Naive thymus-derived CD4-positive, alpha-beta T cell (primary cell): ENCODE data around the gene PCBD2. TPM values are rescaled to one million over a fixed set of nuclear protein-coding genes. Genes with fewer than 3 reads are reported as not detected.
"Not testable (repeated sequence)": the region's sequence is repeated elsewhere in the genome, so short reads cannot be mapped to it uniquely, and the experiment has no call there.

Experiments used
- ATAC-seq: fragments of 150-1000 bp; cut with Tn5 transposase; 2 replicates; pipeline ENCODE4 v1.10.0; 2021; ENCODE audit warnings: mild to moderate bottlenecking, moderate library complexity
- CTCF ChIA-PET: fragments of 350-600 bp; sonication (Branson Sonifier 250); formaldehyde crosslinking; loops from one replicate; lab custom pipeline; 2021; ENCODE audit warnings: antibody characterized with exemption; lab: Charles Lee
- POLR2A ChIA-PET: fragments of 350-600 bp; sonication (Branson Sonifier 250); formaldehyde crosslinking; loops from one replicate; lab custom pipeline; 2021; ENCODE audit warnings: antibody characterized with exemption, inconsistent platforms; lab: Charles Lee
- DNase-seq, 9 donors: peaks; one replicate each; pipeline versions ENCODE4 v3.0.0 to v3.0.0-alpha.2; 2020 to 2022; ENCODE audit warnings: mixed read lengths in 1 of 9
- H3K27ac ChIP-seq: one replicate; pipeline ENCODE4 v1.7.0; 2013; ENCODE audit warnings: mild to moderate bottlenecking, low read depth, low read length, moderate library complexity
- H3K27me3 ChIP-seq, 2 donors: one replicate each; pipeline ENCODE4 v1.7.0; 2013; ENCODE audit warnings: low read length in 2 of 2, mild to moderate bottlenecking in 2 of 2, moderate library complexity in 2 of 2; ENCODE audit not compliant: control insufficient read depth in 2 of 2, insufficient read depth in 2 of 2
- H3K36me3 ChIP-seq, 3 experiments: 1 replicate in 2 of 3; 2 replicates in 1 of 3; pipeline ENCODE4 v1.7.0; 2013; ENCODE audit warnings: low read length in 3 of 3, mild to moderate bottlenecking in 3 of 3, moderate library complexity in 1 of 3; ENCODE audit not compliant: insufficient read depth in 3 of 3, control insufficient read depth in 2 of 3
- H3K4me1 ChIP-seq, 2 donors: one replicate each; pipeline ENCODE4 v1.7.0; 2013; ENCODE audit warnings: low read length in 2 of 2, mild to moderate bottlenecking in 2 of 2, moderate library complexity in 1 of 2; ENCODE audit not compliant: control insufficient read depth in 2 of 2, insufficient read depth in 2 of 2
- H3K4me3 ChIP-seq: 2 replicates; pipeline ENCODE4 v1.7.0; 2013; ENCODE audit warnings: mild to moderate bottlenecking, low read length
- H3K9me3 ChIP-seq, 3 experiments: 1 replicate in 2 of 3; 2 replicates in 1 of 3; pipeline ENCODE4 v1.7.0; 2013; ENCODE audit warnings: low read length in 3 of 3; ENCODE audit not compliant: control insufficient read depth in 2 of 3
- H3K27ac Mint-ChIP-seq, 9 donors: one replicate each; pipeline ENCODE4 v1.8.0; 2020 to 2022; ENCODE audit warnings: mixed read lengths in 9 of 9, mild to moderate bottlenecking in 8 of 9, moderate library complexity in 5 of 9, inconsistent platforms in 2 of 9
- H3K27me3 Mint-ChIP-seq, 5 donors: one replicate each; pipeline ENCODE4 v1.8.0; 2021 to 2022; ENCODE audit warnings: mixed read lengths in 5 of 5, mild to moderate bottlenecking in 1 of 5
- H3K36me3 Mint-ChIP-seq, 5 donors: one replicate each; pipeline ENCODE4 v1.8.0; 2020 to 2022; ENCODE audit warnings: mixed read lengths in 5 of 5, mild to moderate bottlenecking in 3 of 5, inconsistent platforms in 1 of 5
- H3K4me1 Mint-ChIP-seq, 7 donors: one replicate each; pipeline ENCODE4 v1.8.0; 2020 to 2022; ENCODE audit warnings: mixed read lengths in 7 of 7, mild to moderate bottlenecking in 3 of 7, inconsistent platforms in 1 of 7
- H3K4me3 Mint-ChIP-seq, 10 donors: one replicate each; pipeline ENCODE4 v1.8.0; 2020 to 2022; ENCODE audit warnings: mild to moderate bottlenecking in 10 of 10, mixed read lengths in 10 of 10, moderate library complexity in 6 of 10, inconsistent platforms in 2 of 10
- H3K9me3 Mint-ChIP-seq, 11 donors: one replicate each; pipeline ENCODE4 v1.8.0; 2020 to 2022; ENCODE audit warnings: mixed read lengths in 11 of 11, mild to moderate bottlenecking in 4 of 11, inconsistent platforms in 1 of 11, moderate library complexity in 1 of 11
- intact Hi-C, 2 donors: fragments of 100-400 bp; cut with micrococcal nuclease; formaldehyde crosslinking; loops; one replicate each; pipeline ENCODE4 v1.15.1; 2023
- polyA plus RNA-seq, 2 donors: library from polyadenylated mRNA; unstranded; fragments of 300-500 nt; fragmentation: Illumina TruSeq; gene quantifications; one replicate each; pipeline ENCODE4 v1.2.3, GENCODE V29; 2021
- total RNA-seq, 6 experiments: library from RNA in 5 of 6; stranded (reverse) in 5 of 6; gene quantifications; 1 replicate in 5 of 6; 2 replicates in 1 of 6; pipeline ENCODE4 v1.2.3 and lab custom pipeline; 2021 to 2026

PCBD2 gene
- total and polyA plus RNA-seq, 7 experiments from 2014 or later: 10.6 to 15.8 (median 14.3) TPM

DNA sequence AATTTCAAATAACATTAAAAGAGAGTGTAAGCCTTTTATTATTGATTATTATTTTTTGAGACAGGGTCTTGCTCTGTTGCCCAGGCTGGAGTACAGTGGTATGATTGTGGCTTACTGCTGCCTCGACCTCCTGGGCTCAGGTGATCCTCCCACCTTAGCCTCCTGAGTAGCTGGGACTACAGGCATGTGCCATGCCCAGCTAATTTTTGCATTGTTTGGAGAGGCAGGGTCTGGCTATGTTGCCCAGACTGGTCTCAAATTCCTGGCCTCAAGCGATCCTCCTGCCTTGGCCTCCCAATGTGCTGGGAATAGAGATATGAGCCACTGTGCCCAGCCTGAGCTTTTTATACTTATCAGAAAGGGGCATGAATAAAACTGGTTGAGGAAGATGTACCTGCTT lies 5.8 kb downstream of the PCBD2 start:
- peaks cover 0 to 24% (median 2%) of the 10 kb centered on the region in 7 donors for H3K4me1 Mint-ChIP-seq
- intact Hi-C loops, POLR2A ChIA-PET, H3K4me1 ChIP-seq, H3K9me3 Mint-ChIP-seq, DNase-seq, H3K27me3 Mint-ChIP-seq, H3K4me3 ChIP-seq, H3K4me3 Mint-ChIP-seq, H3K9me3 ChIP-seq, CTCF ChIA-PET, H3K27ac ChIP-seq, H3K27ac Mint-ChIP-seq, H3K27me3 ChIP-seq, ATAC-seq: not testable (repeated sequence)
- H3K36me3 ChIP-seq: peaks cover 0 to 37% (median 10%) of the 10 kb centered on the region in 3 experiments
- peaks cover 0 to 18% (median 7%) of the 10 kb centered on the region in 5 donors for H3K36me3 Mint-ChIP-seq

GRCh38 chr5:134911285-134912206 lies 6.6 kb downstream of the PCBD2 start:
- Histone ChIP-seq H3K4me1 (no peaks in the 10 kb centered on the region), H3K4me3 (no peak overlapping the region), H3K9me3 (no peaks in the 10 kb centered on the region), H3K27me3 (no peaks in the 10 kb centered on the region), H3K27ac (no peak overlapping the region), H3K36me3 (peaks cover 0 to 37% (median 10%) of the 10 kb centered on the region in 3 experiments)
- ATAC-seq (no peak), DNase-seq (no peak)
- intact Hi-C loops: no loop called here
- Mint-ChIP-seq H3K27ac (peak overlapping the region in 1 of 9 donors; percentile 59), H3K9me3 (no peaks in the 10 kb centered on the region), H3K36me3 (peaks cover 0 to 16% (median 7%) of the 10 kb centered on the region in 5 donors), H3K4me1 (peaks cover 0 to 20% (median 2%) of the 10 kb centered on the region in 7 donors), H3K27me3 (no peaks in the 10 kb centered on the region), H3K4me3 (no peak overlapping the region)
- ChIA-PET POLR2A (interaction anchor here (0.6 kb wide), 1 partner anchor 178 kb away, joined by 3 read pairs; no protein-coding TSS in a partner anchor), CTCF (no interaction called here)

GRCh38 chr5:134913254-134913653 lies 8.3 kb downstream of the PCBD2 start:
- Mint-ChIP-seq H3K27ac (no peak overlapping the region), H3K4me1 (peaks cover 1 to 19% (median 9%) of the 10 kb centered on the region in 7 donors), H3K36me3 (peaks cover 0 to 24% (median 7%) of the 10 kb centered on the region in 5 donors), H3K4me3 (no peak overlapping the region), H3K27me3 (no peaks in the 10 kb centered on the region), H3K9me3 (no peaks in the 10 kb centered on the region)
- Histone ChIP-seq H3K36me3 (peaks cover 0 to 37% (median 10%) of the 10 kb centered on the region in 3 experiments), H3K4me3 (no peak overlapping the region), H3K4me1 (no peaks in the 10 kb centered on the region), H3K27ac (no peak overlapping the region), H3K9me3 (no peaks in the 10 kb centered on the region), H3K27me3 (no peaks in the 10 kb centered on the region)
- POLR2A ChIA-PET: interaction anchor here (0.6 kb wide), 1 partner anchor 180 kb away, joined by 4 read pairs; no protein-coding TSS in a partner anchor
- ATAC-seq: no peak
- DNase-seq: no peak
- CTCF ChIA-PET: no interaction called here
- intact Hi-C loops: no loop called here

DNA sequence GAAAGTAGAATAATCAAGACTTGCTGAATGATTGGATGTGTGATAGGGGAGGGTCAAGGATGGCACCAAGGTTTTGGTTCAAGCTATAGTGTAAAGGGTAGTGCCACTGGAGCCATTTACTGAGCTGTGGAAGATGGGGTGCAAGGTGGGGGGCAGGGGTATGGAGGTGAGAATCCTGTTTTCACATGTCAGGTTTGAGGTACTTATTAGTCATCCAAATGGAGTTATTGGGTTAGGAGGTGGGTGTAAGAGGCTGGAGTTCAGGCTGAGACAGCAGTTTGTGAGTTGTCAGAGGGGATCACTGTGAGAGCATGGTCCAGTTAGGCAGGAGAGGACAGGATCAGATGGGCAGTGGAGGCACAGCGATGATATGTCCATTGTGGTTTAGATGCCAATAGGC lies 8.9 kb downstream of the PCBD2 start:
- no peaks in the 10 kb centered on the region for H3K27me3 ChIP-seq
- no peak for ATAC-seq
- no peak for DNase-seq
- intact Hi-C loops: no loop called here
- no peaks in the 10 kb centered on the region for H3K9me3 ChIP-seq
- H3K4me1 ChIP-seq: no peaks in the 10 kb centered on the region
- no peak overlapping the region for H3K27ac Mint-ChIP-seq
- H3K4me3 ChIP-seq: no peak overlapping the region
- no peaks in the 10 kb centered on the region for H3K27me3 Mint-ChIP-seq
- no peak overlapping the region for H3K4me3 Mint-ChIP-seq
- H3K4me1 Mint-ChIP-seq: peaks cover 3 to 21% (median 9%) of the 10 kb centered on the region in 7 donors
- H3K36me3 Mint-ChIP-seq: peaks cover 0 to 24% (median 10%) of the 10 kb centered on the region in 5 donors
- CTCF ChIA-PET: no interaction called here
- H3K27ac ChIP-seq: no peak overlapping the region
- H3K9me3 Mint-ChIP-seq: no peaks in the 10 kb centered on the region
- H3K36me3 ChIP-seq: peaks cover 0 to 37% (median 10%) of the 10 kb centered on the region in 3 experiments
- POLR2A ChIA-PET: interaction anchor here (0.6 kb wide), 2 partner anchors 155 to 180 kb away, joined by 3 to 4 read pairs; partner anchors contain the start of gene DDX46

GRCh38 chr5:134917070-134917815 lies 12.3 kb downstream of the PCBD2 start:
- peaks cover 0 to 38% (median 2%) of the 10 kb centered on the region in 3 experiments for H3K36me3 ChIP-seq
- Mint-ChIP-seq H3K27me3 (no peaks in the 10 kb centered on the region), H3K36me3 (peaks cover 0 to 33% (median 16%) of the 10 kb centered on the region in 5 donors), H3K9me3 (no peaks in the 10 kb centered on the region), H3K4me3 (no peak overlapping the region), H3K4me1 (peaks cover 6 to 26% (median 10%) of the 10 kb centered on the region in 7 donors), H3K27ac (peak overlapping the region in 1 of 9 donors; percentile 9)
- ChIA-PET CTCF (interaction anchor here (0.7 to 1.4 kb wide), 2 partner anchors 273 to 274 kb away, joined by 3 to 6 read pairs; no protein-coding TSS in a partner anchor), POLR2A (interaction anchor here (0.6 kb wide), 1 partner anchor 1789 kb away, joined by 3 read pairs; no protein-coding TSS in a partner anchor)
- H3K27me3 ChIP-seq: no peaks in the 10 kb centered on the region
- H3K27ac ChIP-seq: no peak overlapping the region
- no peaks in the 10 kb centered on the region for H3K4me1 ChIP-seq
- no peak for ATAC-seq
- no peak overlapping the region for H3K4me3 ChIP-seq
- H3K9me3 ChIP-seq: no peaks in the 10 kb centered on the region
- intact Hi-C loops: loop anchor here (1.0 to 5.0 kb wide), 2 partner anchors 274 to 415 kb away; no protein-coding TSS in a partner anchor
- no peak for DNase-seq

DNA sequence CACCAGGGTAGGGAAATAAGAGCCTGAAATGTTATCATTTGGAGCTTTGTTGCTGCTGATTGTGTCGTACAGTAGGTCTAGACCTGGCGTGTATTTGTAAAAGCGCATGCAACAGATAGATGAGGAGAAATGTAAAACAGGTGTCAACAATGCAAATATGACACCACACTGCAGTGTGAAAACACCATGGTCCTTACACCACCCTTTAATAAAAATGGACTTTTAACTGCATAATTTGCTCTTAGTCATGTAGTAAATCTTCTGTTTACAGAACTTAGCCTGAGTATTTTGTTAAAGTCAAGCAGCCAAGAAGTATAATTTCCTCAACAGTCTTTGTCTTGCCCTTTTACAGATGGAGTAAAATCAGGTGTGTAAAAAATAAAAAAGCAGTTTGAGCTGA lies 13.9 kb downstream of the PCBD2 start:
- Histone ChIP-seq H3K4me3 (no peak overlapping the region), H3K36me3 (peaks cover 0 to 31% (median 0%) of the 10 kb centered on the region in 3 experiments), H3K4me1 (no peaks in the 10 kb centered on the region), H3K9me3 (no peaks in the 10 kb centered on the region), H3K27me3 (no peaks in the 10 kb centered on the region), H3K27ac (no peak overlapping the region)
- Mint-ChIP-seq H3K4me1 (peaks cover 6 to 26% (median 10%) of the 10 kb centered on the region in 7 donors), H3K4me3 (no peak overlapping the region), H3K9me3 (no peaks in the 10 kb centered on the region), H3K27me3 (no peaks in the 10 kb centered on the region), H3K27ac (no peak overlapping the region), H3K36me3 (peaks cover 0 to 35% (median 18%) of the 10 kb centered on the region in 5 donors)
- ChIA-PET CTCF (interaction anchor here (0.6 to 1.0 kb wide), 2 partner anchors 413 to 631 kb away, joined by 4 to 5 read pairs; no protein-coding TSS in a partner anchor), POLR2A (no interaction called here)
- ATAC-seq (no peak), DNase-seq (no peak)
- intact Hi-C loops: loop anchor here in 1 of 2 donors (5.0 kb wide), 1 partner anchor 413 kb away; no protein-coding TSS in a partner anchor
